HEK293 (cell line): ENCODE measurements around the gene DNAJC13.

ENCODE experiments used
- KLF10 ChIP-seq: fragments of 450-650 bp; IDR thresholded peaks from 2 replicates; pipeline ENCODE4 v1.5.1; 2018; ENCODE audit warnings: missing biosample characterization, mild to moderate bottlenecking, missing genetic modification characterization
- KLF16 ChIP-seq: fragments of 450-650 bp; formaldehyde crosslinking; IDR thresholded peaks from 2 replicates; pipeline ENCODE4 v1.5.1; 2017; ENCODE audit warnings: missing biosample characterization, missing genetic modification characterization
- KLF8 ChIP-seq: fragments of 450-650 bp; formaldehyde crosslinking; IDR thresholded peaks from 2 replicates; pipeline ENCODE4 v1.5.1; 2016; ENCODE audit warnings: missing biosample characterization, missing genetic modification characterization
- PRDM10 ChIP-seq: fragments of 450-650 bp; formaldehyde crosslinking; IDR thresholded peaks from 2 replicates; pipeline ENCODE4 v1.5.1; 2016; ENCODE audit warnings: missing biosample characterization, missing genetic modification characterization
- TSHZ1 ChIP-seq: fragments of 450-650 bp; formaldehyde crosslinking; IDR thresholded peaks from 2 replicates; pipeline ENCODE4 v1.5.1; 2016; ENCODE audit warnings: missing biosample characterization, missing genetic modification characterization, borderline replicate concordance
- YY2 ChIP-seq: fragments of 450-650 bp; formaldehyde crosslinking; IDR thresholded peaks from 2 replicates; pipeline ENCODE4 v1.5.1; 2016; ENCODE audit warnings: missing biosample characterization, missing genetic modification characterization
- ZBTB17 ChIP-seq: fragments of 450-650 bp; formaldehyde crosslinking; IDR thresholded peaks from 2 replicates; pipeline ENCODE4 v1.5.1; 2016; ENCODE audit warnings: missing biosample characterization, missing genetic modification characterization
- ZFHX2 ChIP-seq: fragments of 450-650 bp; formaldehyde crosslinking; conservative IDR thresholded peaks from 2 replicates; pipeline ENCODE4 v1.5.1; 2016; ENCODE audit warnings: missing biosample characterization, missing genetic modification characterization
- ZNF18 ChIP-seq: fragments of 450-650 bp; formaldehyde crosslinking; IDR thresholded peaks from 2 replicates; pipeline ENCODE4 v1.5.1; 2016; ENCODE audit warnings: missing biosample characterization, missing genetic modification characterization
- ZNF202 ChIP-seq: fragments of 450-650 bp; formaldehyde crosslinking; IDR thresholded peaks from 2 replicates; pipeline ENCODE4 v1.5.1; 2016; ENCODE audit warnings: missing biosample characterization, missing genetic modification characterization, borderline replicate concordance
- ZNF223 ChIP-seq: fragments of 450-650 bp; formaldehyde crosslinking; IDR thresholded peaks from 2 replicates; pipeline ENCODE4 v1.5.1; 2016; ENCODE audit warnings: missing biosample characterization, missing genetic modification characterization
- ZNF37A ChIP-seq: fragments of 450-650 bp; IDR thresholded peaks from 2 replicates; pipeline ENCODE4 v1.5.1; 2018; ENCODE audit warnings: missing biosample characterization, missing genetic modification characterization
- ZNF416 ChIP-seq: fragments of 450-650 bp; formaldehyde crosslinking; IDR thresholded peaks from 2 replicates; pipeline ENCODE4 v1.5.1; 2016; ENCODE audit warnings: missing biosample characterization, missing genetic modification characterization
- ZNF514 ChIP-seq: fragments of 450-650 bp; formaldehyde crosslinking; IDR thresholded peaks from 2 replicates; pipeline ENCODE4 v1.5.1; 2016; ENCODE audit warnings: missing biosample characterization, missing genetic modification characterization
- ZNF518A ChIP-seq: fragments of 450-650 bp; formaldehyde crosslinking; conservative IDR thresholded peaks from 2 replicates; pipeline ENCODE4 v1.5.1; 2016; ENCODE audit warnings: low read depth, missing biosample characterization, missing genetic modification characterization
- ZNF544 ChIP-seq: fragments of 450-650 bp; formaldehyde crosslinking; IDR thresholded peaks from 2 replicates; pipeline ENCODE4 v1.5.0; 2017; ENCODE audit warnings: missing biosample characterization, missing genetic modification characterization
- ZNF555 ChIP-seq: fragments of 450-650 bp; formaldehyde crosslinking; conservative IDR thresholded peaks from 2 replicates; pipeline ENCODE4 v1.5.1; 2017; ENCODE audit warnings: missing biosample characterization, mild to moderate bottlenecking, missing genetic modification characterization, inconsistent platforms
- ZNF560 ChIP-seq: fragments of 450-650 bp; formaldehyde crosslinking; IDR thresholded peaks from 2 replicates; pipeline ENCODE4 v1.5.1; 2017; ENCODE audit warnings: missing biosample characterization, missing genetic modification characterization, borderline replicate concordance
- ZNF610 ChIP-seq: fragments of 450-650 bp; formaldehyde crosslinking; IDR thresholded peaks from 2 replicates; pipeline ENCODE4 v1.5.1; 2016; ENCODE audit warnings: missing biosample characterization, missing genetic modification characterization, borderline replicate concordance
- ZNF843 ChIP-seq: fragments of 450-650 bp; formaldehyde crosslinking; IDR thresholded peaks from 2 replicates; pipeline ENCODE4 v1.5.1; 2016; ENCODE audit warnings: missing biosample characterization, missing genetic modification characterization

Gene DNAJC13

GRCh38 chr3:132416807-132417694, at the start of gene DNAJC13 (continued):
- TF ChIP-seq TSHZ1 (no peak), ZBTB17 (tag by site-specific recombination) (peak; percentile 18; the same call in 1 of the 2 replicates), PRDM10 (tag by site-specific recombination) (no peak), YY2 (tag by site-specific recombination) (peak; percentile 66), ZFHX2 (tag by site-specific recombination) (peak; percentile 55), KLF16 (tag by site-specific recombination) (peak; percentile 93), KLF8 (tag by site-specific recombination) (peak; percentile 96), ZNF37A (no peak), ZNF544 (tag by site-specific recombination) (no peak), ZNF555 (tag by site-specific recombination) (no peak), ZNF416 (no peak), ZNF202 (no peak), ZNF223 (tag by site-specific recombination) (no peak), ZNF843 (tag by site-specific recombination) (no peak), ZNF610 (tag by site-specific recombination) (no peak), ZNF560 (no peak), ZNF518A (tag by site-specific recombination) (no peak), ZNF514 (tag by site-specific recombination) (no peak), ZNF18 (tag by site-specific recombination) (no peak), KLF10 (tag by site-specific recombination) (peak; percentile 80)
